HL-60 (cell line): Measurements from ENCODE around the gene ENTPD2.

ENCODE experiments used
- GABPA ChIP-seq: IDR thresholded peaks from 2 replicates; pipeline ENCODE4 v1.6.1; 2012; ENCODE audit warnings: low read depth
- POLR2AphosphoS5 ChIP-seq: IDR thresholded peaks from 2 replicates; pipeline ENCODE4 v1.6.1; 2012; ENCODE audit warnings: low read depth
- REST ChIP-seq: IDR thresholded peaks from 2 replicates; pipeline ENCODE4 v1.6.1; 2012; ENCODE audit warnings: low read depth; ENCODE audit not compliant: insufficient replicate concordance
- TF ChIP-seq, protein P1 (sequence below): IDR thresholded peaks from one replicate; pipeline ENCODE4 v1.5.1; 2011; ENCODE audit warnings: low read length, control low read depth, inconsistent platforms; ENCODE audit not compliant: insufficient read depth

- TF ChIP-seq POLR2AphosphoS5 (no peak), REST (no peak), GABPA (no peak)
- TF ChIP-seq, protein P1, sequence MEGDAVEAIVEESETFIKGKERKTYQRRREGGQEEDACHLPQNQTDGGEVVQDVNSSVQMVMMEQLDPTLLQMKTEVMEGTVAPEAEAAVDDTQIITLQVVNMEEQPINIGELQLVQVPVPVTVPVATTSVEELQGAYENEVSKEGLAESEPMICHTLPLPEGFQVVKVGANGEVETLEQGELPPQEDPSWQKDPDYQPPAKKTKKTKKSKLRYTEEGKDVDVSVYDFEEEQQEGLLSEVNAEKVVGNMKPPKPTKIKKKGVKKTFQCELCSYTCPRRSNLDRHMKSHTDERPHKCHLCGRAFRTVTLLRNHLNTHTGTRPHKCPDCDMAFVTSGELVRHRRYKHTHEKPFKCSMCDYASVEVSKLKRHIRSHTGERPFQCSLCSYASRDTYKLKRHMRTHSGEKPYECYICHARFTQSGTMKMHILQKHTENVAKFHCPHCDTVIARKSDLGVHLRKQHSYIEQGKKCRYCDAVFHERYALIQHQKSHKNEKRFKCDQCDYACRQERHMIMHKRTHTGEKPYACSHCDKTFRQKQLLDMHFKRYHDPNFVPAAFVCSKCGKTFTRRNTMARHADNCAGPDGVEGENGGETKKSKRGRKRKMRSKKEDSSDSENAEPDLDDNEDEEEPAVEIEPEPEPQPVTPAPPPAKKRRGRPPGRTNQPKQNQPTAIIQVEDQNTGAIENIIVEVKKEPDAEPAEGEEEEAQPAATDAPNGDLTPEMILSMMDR = no peak
Measured at GRCh38 chr9:137007108-137007815, 46.6 kb downstream of the ENTPD2 start.
